WERI-Rb-1 (cell line): Measurements from ENCODE around the gene DCAF11.

Experiments used
- DNase-seq: peaks from one replicate; pipeline ENCODE4 v3.0.0-alpha.2; 2020
- H3K27ac ChIP-seq: fragments of 250-450 bp; sonication (Bioruptor Pico); 2 replicates; pipeline ENCODE4 v1.5.1; 2020; ENCODE audit warnings: mild to moderate bottlenecking, moderate library complexity
- H3K27me3 ChIP-seq: fragments of 250-450 bp; sonication (Bioruptor Pico); 2 replicates; pipeline ENCODE4 v1.5.1; 2021; ENCODE audit warnings: mild to moderate bottlenecking, low read depth, moderate library complexity; ENCODE audit not compliant: insufficient read depth, severe bottlenecking
- H3K36me3 ChIP-seq: fragments of 250-450 bp; sonication (Bioruptor Pico); 2 replicates; pipeline ENCODE4 v1.5.1; 2020; ENCODE audit warnings: mild to moderate bottlenecking, moderate library complexity
- H3K4me3 ChIP-seq: 2 replicates; pipeline ENCODE4 v1.5.1; 2011; ENCODE audit warnings: low read depth, mild to moderate bottlenecking, control low read depth, low read length
- H3K9me3 ChIP-seq: fragments of 250-450 bp; sonication (Bioruptor Pico); 2 replicates; pipeline ENCODE4 v1.5.1; 2021; ENCODE audit warnings: mild to moderate bottlenecking, moderate library complexity; ENCODE audit not compliant: severe bottlenecking
- CTCF ChIP-seq: IDR thresholded peaks from 2 replicates; pipeline ENCODE4 v1.5.1; 2011; ENCODE audit warnings: low read depth, mild to moderate bottlenecking, control low read depth, inconsistent platforms, low read length

The DCAF11 gene

GRCh38 chr14:24150061-24150460 lies 35.5 kb downstream of the DCAF11 start:
- H3K4me3 ChIP-seq, result no peak overlapping the region
- TF ChIP-seq CTCF, result no peak
- no peak overlapping the region for H3K27ac ChIP-seq
- peaks cover 60% of the 10 kb centered on the region for H3K36me3 ChIP-seq
- H3K9me3 ChIP-seq, result no peaks in the 10 kb centered on the region
- DNase-seq, result no peak
- no peaks in the 10 kb centered on the region for H3K27me3 ChIP-seq

GRCh38 chr14:24150567-24150966 lies 36.0 kb downstream of the DCAF11 start:
- peaks cover 65% of the 10 kb centered on the region for H3K36me3 ChIP-seq

GRCh38 chr14:24150993-24151392 lies 36.4 kb downstream of the DCAF11 start:
- Histone ChIP-seq H3K9me3 (no peaks in the 10 kb centered on the region), H3K36me3 (peaks cover 70% of the 10 kb centered on the region), H3K4me3 (no peak overlapping the region), H3K27ac (no peak overlapping the region), H3K27me3 (no peaks in the 10 kb centered on the region)
- no peak for DNase-seq
- no peak for TF ChIP-seq CTCF

More at GRCh38 chr14:24150567-24150966, 36.0 kb downstream of the DCAF11 start:
- no peak for TF ChIP-seq CTCF
- no peaks in the 10 kb centered on the region for H3K9me3 ChIP-seq
- no peak overlapping the region for H3K27ac ChIP-seq
- no peak for DNase-seq
- H3K4me3 ChIP-seq, result no peak overlapping the region
- no peaks in the 10 kb centered on the region for H3K27me3 ChIP-seq

GRCh38 chr14:24151404-24152080 lies 37.0 kb downstream of the DCAF11 start:
- H3K36me3 ChIP-seq, result peaks cover 74% of the 10 kb centered on the region
- no peak for DNase-seq
- H3K4me3 ChIP-seq, result no peak overlapping the region
- H3K9me3 ChIP-seq, result no peaks in the 10 kb centered on the region
- no peak for TF ChIP-seq CTCF
- no peak overlapping the region for H3K27ac ChIP-seq
- no peaks in the 10 kb centered on the region for H3K27me3 ChIP-seq

- no peaks in the 10 kb centered on the region for H3K9me3 ChIP-seq
- H3K27ac ChIP-seq, result no peak overlapping the region
- H3K36me3 ChIP-seq, result peaks cover 85% of the 10 kb centered on the region
- no peak for TF ChIP-seq CTCF
- H3K27me3 ChIP-seq, result no peaks in the 10 kb centered on the region
- no peak overlapping the region for H3K4me3 ChIP-seq
- no peak for DNase-seq
These were observed 40.5 kb downstream of the DCAF11 start for GRCh38 chr14:24155100-24155499.

GRCh38 chr14:24156840-24157239 lies 42.3 kb downstream of the DCAF11 start:
- Histone ChIP-seq H3K27me3 (no peaks in the 10 kb centered on the region), H3K36me3 (peaks cover 76% of the 10 kb centered on the region), H3K27ac (no peak overlapping the region), H3K4me3 (no peak overlapping the region), H3K9me3 (no peaks in the 10 kb centered on the region)
- TF ChIP-seq CTCF, result no peak
- no peak for DNase-seq
